IMR-90 (cell line): ENCODE measurements around the gene AP3B1. TPM values are rescaled to one million over a fixed set of nuclear protein-coding genes. Genes with fewer than 3 reads are reported as not detected.
A peak's percentile ranks its signal among the peaks of the same experiment; 100 is the strongest.

Experiments used
- ATAC-seq: fragments of 200-7000 bp; cut with Tn5 transposase; 2 replicates; pipeline ENCODE4 v1.9.1; 2020; ENCODE audit warnings: low read depth, mild to moderate bottlenecking, moderate library complexity
- BruUV-seq: library from RNA; stranded (reverse); fragments of 400-500 nt; replicated peaks from 2 replicates; lab custom pipeline; 2021; lab: Mats Ljungman, UMichigan
- CTCF ChIA-PET: fragments of 300-600 bp; formaldehyde crosslinking; extraction: SDS; loops from one replicate; lab custom pipeline; 2021; ENCODE audit warnings: antibody characterized with exemption; lab: Yijun Ruan, JAX
- POLR2A ChIA-PET: fragments of 300-600 bp; sonication (Branson Sonifier 250); formaldehyde crosslinking; loops from one replicate; lab custom pipeline; 2022; ENCODE audit warnings: antibody characterized with exemption; ENCODE audit not compliant: unreplicated experiment; lab: Charles Lee
- DNase-seq: peaks from one replicate; pipeline ENCODE4 v3.0.0; 2013
- H2AFZ ChIP-seq: replicated peaks from 2 replicates; pipeline ENCODE3; 2013; ENCODE audit warnings: low read length, mild to moderate bottlenecking; ENCODE audit not compliant: poor library complexity
- H2AK5ac ChIP-seq: 2 replicates; pipeline ENCODE4 v1.6.1; 2013; ENCODE audit warnings: low read depth, low read length, inconsistent platforms
- H2AK9ac ChIP-seq: replicated peaks from 2 replicates; pipeline ENCODE3; 2013; ENCODE audit warnings: mild to moderate bottlenecking, low read depth, low read length, moderate library complexity; ENCODE audit not compliant: poor library complexity
- H2BK120ac ChIP-seq: 2 replicates; pipeline ENCODE4 v1.6.1; 2013; ENCODE audit warnings: low read depth, low read length, inconsistent platforms
- H2BK15ac ChIP-seq: 3 replicates; pipeline ENCODE4 v1.6.1; 2013; ENCODE audit warnings: low read depth, low read length, inconsistent platforms
- H2BK20ac ChIP-seq: 2 replicates; pipeline ENCODE4 v1.6.1; 2013; ENCODE audit warnings: low read depth, mild to moderate bottlenecking, inconsistent platforms, low read length, moderate library complexity
- H2BK5ac ChIP-seq: 2 replicates; pipeline ENCODE4 v1.6.1; 2013; ENCODE audit warnings: mild to moderate bottlenecking, low read depth, low read length, inconsistent platforms; ENCODE audit not compliant: poor library complexity, severe bottlenecking
- H3K14ac ChIP-seq: replicated peaks from 2 replicates; pipeline ENCODE4 v1.6.1; 2013; ENCODE audit warnings: low read depth, low read length, inconsistent platforms
- H3K18ac ChIP-seq: 2 replicates; pipeline ENCODE4 v1.6.1; 2013; ENCODE audit warnings: low read depth, low read length, control low read depth
- H3K23ac ChIP-seq: 2 replicates; pipeline ENCODE4 v1.6.1; 2013; ENCODE audit warnings: low read depth, low read length, inconsistent platforms
- H3K27ac ChIP-seq: 2 replicates; pipeline ENCODE4 v1.5.1; 2013; ENCODE audit warnings: mild to moderate bottlenecking, control low read depth, low read length; ENCODE audit not compliant: insufficient read depth
- H3K27me3 ChIP-seq: 2 replicates; pipeline ENCODE4 v1.6.1; 2013; ENCODE audit warnings: low read length; ENCODE audit not compliant: control insufficient read depth, insufficient read depth
- H3K36me3 ChIP-seq: 2 replicates; pipeline ENCODE4 v1.6.1; 2013; ENCODE audit warnings: low read length, mixed read lengths; ENCODE audit not compliant: control insufficient read depth, insufficient read depth
- H3K4ac ChIP-seq: 2 replicates; pipeline ENCODE4 v1.6.1; 2013; ENCODE audit warnings: low read depth, low read length, inconsistent platforms
- H3K4me1 ChIP-seq: 2 replicates; pipeline ENCODE4 v1.6.1; 2013; ENCODE audit warnings: low read length, mixed read lengths; ENCODE audit not compliant: control insufficient read depth, insufficient read depth
- H3K4me2 ChIP-seq: 2 replicates; pipeline ENCODE4 v1.6.1; 2013; ENCODE audit warnings: low read depth, mild to moderate bottlenecking, control low read depth, low read length, moderate library complexity
- H3K4me3 ChIP-seq: 2 replicates; pipeline ENCODE4 v1.5.1; 2013; ENCODE audit warnings: low read depth, mild to moderate bottlenecking, control low read depth, low read length, moderate library complexity; ENCODE audit not compliant: insufficient read depth
- H3K56ac ChIP-seq: 2 replicates; pipeline ENCODE4 v1.6.1; 2013; ENCODE audit warnings: low read length, inconsistent platforms; ENCODE audit not compliant: insufficient read depth; ENCODE audit errors: extremely low read depth
- H3K79me1 ChIP-seq, 2 experiments: 2 replicates each; pipeline ENCODE4 v1.6.1; 2013; ENCODE audit warnings: low read length in 2 of 2, inconsistent platforms in 1 of 2, low read depth in 1 of 2
- H3K9ac ChIP-seq: 2 replicates; pipeline ENCODE4 v1.6.1; 2013; ENCODE audit warnings: low read depth, low read length, control low read depth
- H3K9me1 ChIP-seq: 2 replicates; pipeline ENCODE4 v1.6.1; 2013; ENCODE audit warnings: low read length, inconsistent platforms; ENCODE audit not compliant: insufficient read depth
- H3K9me3 ChIP-seq: 2 replicates; pipeline ENCODE4 v1.6.1; 2013; ENCODE audit warnings: low read length; ENCODE audit not compliant: control insufficient read depth, insufficient read depth
- H4K20me1 ChIP-seq: 2 replicates; pipeline ENCODE4 v1.6.1; 2013; ENCODE audit warnings: low read length, inconsistent platforms; ENCODE audit not compliant: insufficient read depth
- H4K5ac ChIP-seq: 2 replicates; pipeline ENCODE4 v1.6.1; 2013; ENCODE audit warnings: mild to moderate bottlenecking, low read depth, low read length, control low read depth
- H4K8ac ChIP-seq, 2 experiments: 2 replicates each; pipeline ENCODE4 v1.6.1; 2013; ENCODE audit warnings: low read depth in 2 of 2, low read length in 2 of 2, control low read depth in 1 of 2, inconsistent platforms in 1 of 2
- H4K91ac ChIP-seq: 2 replicates; pipeline ENCODE4 v1.6.1; 2013; ENCODE audit warnings: low read depth, low read length, inconsistent platforms; ENCODE audit not compliant: insufficient read depth
- BHLHE40 ChIP-seq: fragments of 150-350 bp; IDR thresholded peaks from 2 replicates; pipeline ENCODE4 v1.6.1; 2016; ENCODE audit warnings: mild to moderate bottlenecking, low read depth, low read length
- CEBPB ChIP-seq: IDR thresholded peaks from 2 replicates; pipeline ENCODE4 v1.6.1; 2012; ENCODE audit warnings: low read depth, low read length, improper control_type of control experiment
- CHD1 ChIP-seq: IDR thresholded peaks from 2 replicates; pipeline ENCODE4 v1.6.1; 2012; ENCODE audit warnings: low read depth, low read length, improper control_type of control experiment
- FOS ChIP-seq: fragments of 150-350 bp; IDR thresholded peaks from 2 replicates; pipeline ENCODE4 v1.6.1; 2016; ENCODE audit warnings: low read depth, low read length
- MAFK ChIP-seq: IDR thresholded peaks from 2 replicates; pipeline ENCODE4 v1.6.1; 2012; ENCODE audit warnings: low read depth, low read length, improper control_type of control experiment
- MAZ ChIP-seq: IDR thresholded peaks from 2 replicates; pipeline ENCODE4 v1.6.1; 2012; ENCODE audit warnings: low read depth, mild to moderate bottlenecking, low read length, improper control_type of control experiment, moderate library complexity, borderline replicate concordance
- RAD21 ChIP-seq: IDR thresholded peaks from 2 replicates; pipeline ENCODE4 v1.6.1; 2012; ENCODE audit warnings: low read length, improper control_type of control experiment
- RCOR1 ChIP-seq: IDR thresholded peaks from 2 replicates; pipeline ENCODE4 v1.6.1; 2012; ENCODE audit warnings: mild to moderate bottlenecking, low read length, improper control_type of control experiment; ENCODE audit not compliant: insufficient replicate concordance
- RFX5 ChIP-seq: IDR thresholded peaks from 2 replicates; pipeline ENCODE4 v1.8.0; 2012; ENCODE audit warnings: low read depth, mild to moderate bottlenecking, low read length, moderate library complexity
- SMC3 ChIP-seq: fragments of 150-350 bp; IDR thresholded peaks from 2 replicates; pipeline ENCODE4 v1.6.1; 2016; ENCODE audit warnings: low read depth, mild to moderate bottlenecking, antibody characterized with exemption, low read length, moderate library complexity
- dilution Hi-C: fragments of 300-500 bp; cut with HindIII; formaldehyde crosslinking; loops from one replicate; pipeline ENCODE4 v1.14.3; 2018; ENCODE audit warnings: low sequenced_read_pairs; ENCODE audit not compliant: unreplicated experiment
- in situ Hi-C: fragments of 300-500 bp; cut with MboI; formaldehyde crosslinking; loops from 3 replicates; pipeline ENCODE4 v1.14.3; 2019; ENCODE audit warnings: low sequenced_read_pairs, inconsistent platforms, mixed read lengths
- intact Hi-C: fragments of 100-400 bp; cut with micrococcal nuclease; formaldehyde crosslinking; loops from 2 replicates; pipeline ENCODE4 v1.10.0; 2022
- polyA plus RNA-seq, 3 experiments: library from polyadenylated mRNA; depleted of rRNA; stranded (reverse); fragments of >200 nt; gene quantifications; 2 replicates each; pipeline ENCODE4 v1.2.3, GENCODE V29; 2012; ENCODE audit warnings: low replicate concordance in 1 of 3
- total RNA-seq: library from RNA; depleted of rRNA; stranded (reverse); fragments of >200 nt; gene quantifications from 2 replicates; pipeline ENCODE4 v1.2.3, GENCODE V29; 2012
- TF ChIP-seq, protein P1 (sequence below): conservative IDR thresholded peaks from 2 replicates; pipeline ENCODE4 v1.5.1; 2012; ENCODE audit warnings: mild to moderate bottlenecking, low read depth, low read length, improper control_type of control experiment
- TF ChIP-seq, protein P2 (sequence below): fragments of 150-350 bp; IDR thresholded peaks from 2 replicates; pipeline ENCODE4 v1.6.1; 2016; ENCODE audit warnings: low read depth, mild to moderate bottlenecking, low read length, moderate library complexity, borderline replicate concordance
- TF ChIP-seq, protein P3 (sequence below): fragments of 150-350 bp; IDR thresholded peaks from 2 replicates; pipeline ENCODE4 v1.6.1; 2017; ENCODE audit warnings: mild to moderate bottlenecking, antibody characterized with exemption, low read length, low read depth

AP3B1 gene
- total and polyA plus RNA-seq, 2 of the 4 experiments (the other 2 are of a cell fraction) = 33.1 to 59.0 TPM

DNA sequence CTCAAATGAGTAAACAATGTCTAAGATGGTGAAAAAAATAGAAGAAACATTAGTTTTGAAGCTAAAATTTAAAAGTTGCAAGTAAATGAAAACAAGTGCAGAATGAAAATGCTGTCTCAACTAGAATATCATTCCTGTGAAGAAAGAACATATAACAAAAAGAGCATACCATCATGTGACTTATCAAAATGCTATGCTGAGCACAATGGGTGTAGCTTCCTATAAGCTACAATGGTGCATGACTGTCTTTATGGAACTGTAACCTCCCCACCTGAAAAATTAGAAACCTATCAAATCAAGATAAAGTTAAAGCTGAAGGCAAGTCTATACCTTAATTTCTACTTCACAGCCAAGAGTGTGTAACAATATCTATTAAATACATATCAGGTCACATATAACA is 192.0 kb downstream of the AP3B1 start:
- peaks cover 0 to 3% of the 10 kb centered on the region in 2 experiments; a peak in 1 of 4 replicates for H3K79me1 ChIP-seq
- no peak overlapping the region for H3K9ac ChIP-seq
- H3K4me3 ChIP-seq = no peak overlapping the region
- no peak overlapping the region for H4K8ac ChIP-seq
- no peak overlapping the region for H2BK5ac ChIP-seq
- CTCF ChIA-PET = no interaction called here
- no peak overlapping the region for H2AK5ac ChIP-seq
- H4K91ac ChIP-seq = no peak overlapping the region
- no peak overlapping the region for H3K4me2 ChIP-seq
- dilution Hi-C loops (no loop called here), intact Hi-C loops (no loop called here), in situ Hi-C loops (no loop called here)
- H2AFZ ChIP-seq = no peak overlapping the region
- H3K56ac ChIP-seq = no peak overlapping the region
- peaks cover 11% of the 10 kb centered on the region for H3K36me3 ChIP-seq
- peak; percentile 3 for DNase-seq
- no peaks in the 10 kb centered on the region for H3K9me3 ChIP-seq
- no peak overlapping the region for H3K23ac ChIP-seq
- H2BK20ac ChIP-seq = no peak overlapping the region
- POLR2A ChIA-PET = no interaction called here
- TF ChIP-seq MAFK = no peak
- no peak for TF ChIP-seq CHD1
- no peak for TF ChIP-seq RAD21
- TF ChIP-seq MAZ = no peak
- TF ChIP-seq, protein P1, sequence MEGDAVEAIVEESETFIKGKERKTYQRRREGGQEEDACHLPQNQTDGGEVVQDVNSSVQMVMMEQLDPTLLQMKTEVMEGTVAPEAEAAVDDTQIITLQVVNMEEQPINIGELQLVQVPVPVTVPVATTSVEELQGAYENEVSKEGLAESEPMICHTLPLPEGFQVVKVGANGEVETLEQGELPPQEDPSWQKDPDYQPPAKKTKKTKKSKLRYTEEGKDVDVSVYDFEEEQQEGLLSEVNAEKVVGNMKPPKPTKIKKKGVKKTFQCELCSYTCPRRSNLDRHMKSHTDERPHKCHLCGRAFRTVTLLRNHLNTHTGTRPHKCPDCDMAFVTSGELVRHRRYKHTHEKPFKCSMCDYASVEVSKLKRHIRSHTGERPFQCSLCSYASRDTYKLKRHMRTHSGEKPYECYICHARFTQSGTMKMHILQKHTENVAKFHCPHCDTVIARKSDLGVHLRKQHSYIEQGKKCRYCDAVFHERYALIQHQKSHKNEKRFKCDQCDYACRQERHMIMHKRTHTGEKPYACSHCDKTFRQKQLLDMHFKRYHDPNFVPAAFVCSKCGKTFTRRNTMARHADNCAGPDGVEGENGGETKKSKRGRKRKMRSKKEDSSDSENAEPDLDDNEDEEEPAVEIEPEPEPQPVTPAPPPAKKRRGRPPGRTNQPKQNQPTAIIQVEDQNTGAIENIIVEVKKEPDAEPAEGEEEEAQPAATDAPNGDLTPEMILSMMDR = no peak
- TF ChIP-seq RCOR1 = no peak
- TF ChIP-seq, protein P2, sequence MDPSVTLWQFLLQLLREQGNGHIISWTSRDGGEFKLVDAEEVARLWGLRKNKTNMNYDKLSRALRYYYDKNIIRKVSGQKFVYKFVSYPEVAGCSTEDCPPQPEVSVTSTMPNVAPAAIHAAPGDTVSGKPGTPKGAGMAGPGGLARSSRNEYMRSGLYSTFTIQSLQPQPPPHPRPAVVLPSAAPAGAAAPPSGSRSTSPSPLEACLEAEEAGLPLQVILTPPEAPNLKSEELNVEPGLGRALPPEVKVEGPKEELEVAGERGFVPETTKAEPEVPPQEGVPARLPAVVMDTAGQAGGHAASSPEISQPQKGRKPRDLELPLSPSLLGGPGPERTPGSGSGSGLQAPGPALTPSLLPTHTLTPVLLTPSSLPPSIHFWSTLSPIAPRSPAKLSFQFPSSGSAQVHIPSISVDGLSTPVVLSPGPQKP = no peak
- no peak for TF ChIP-seq FOS
- no peak for TF ChIP-seq CEBPB
- TF ChIP-seq BHLHE40 = no peak
- TF ChIP-seq SMC3 = no peak
- no peak for TF ChIP-seq RFX5
- TF ChIP-seq, protein P3, sequence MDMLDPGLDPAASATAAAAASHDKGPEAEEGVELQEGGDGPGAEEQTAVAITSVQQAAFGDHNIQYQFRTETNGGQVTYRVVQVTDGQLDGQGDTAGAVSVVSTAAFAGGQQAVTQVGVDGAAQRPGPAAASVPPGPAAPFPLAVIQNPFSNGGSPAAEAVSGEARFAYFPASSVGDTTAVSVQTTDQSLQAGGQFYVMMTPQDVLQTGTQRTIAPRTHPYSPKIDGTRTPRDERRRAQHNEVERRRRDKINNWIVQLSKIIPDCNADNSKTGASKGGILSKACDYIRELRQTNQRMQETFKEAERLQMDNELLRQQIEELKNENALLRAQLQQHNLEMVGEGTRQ = no peak
- H3K14ac ChIP-seq = no peak overlapping the region
- no peaks in the 10 kb centered on the region for H3K27me3 ChIP-seq
- no peak for ATAC-seq
- no peak overlapping the region for H2BK15ac ChIP-seq
- H2AK9ac ChIP-seq = no peak overlapping the region
- H4K5ac ChIP-seq = no peak overlapping the region
- no peak overlapping the region for H2BK120ac ChIP-seq
- H3K4me1 ChIP-seq = no peaks in the 10 kb centered on the region
- H3K27ac ChIP-seq = no peak overlapping the region
- BruUV-seq = no TSS peak
- no peaks in the 10 kb centered on the region for H3K9me1 ChIP-seq
- H3K4ac ChIP-seq = no peak overlapping the region
- no peaks in the 10 kb centered on the region for H4K20me1 ChIP-seq
- no peak overlapping the region for H3K18ac ChIP-seq
